ENCODE data around the gene TF. TPM values are rescaled to one million over a fixed set of nuclear protein-coding genes. Genes with fewer than 3 reads are reported as not detected.

Gene TF
- total RNA-seq, 2 experiments from 2014 or later, result 0.21 to 0.45 TPM

DNA sequence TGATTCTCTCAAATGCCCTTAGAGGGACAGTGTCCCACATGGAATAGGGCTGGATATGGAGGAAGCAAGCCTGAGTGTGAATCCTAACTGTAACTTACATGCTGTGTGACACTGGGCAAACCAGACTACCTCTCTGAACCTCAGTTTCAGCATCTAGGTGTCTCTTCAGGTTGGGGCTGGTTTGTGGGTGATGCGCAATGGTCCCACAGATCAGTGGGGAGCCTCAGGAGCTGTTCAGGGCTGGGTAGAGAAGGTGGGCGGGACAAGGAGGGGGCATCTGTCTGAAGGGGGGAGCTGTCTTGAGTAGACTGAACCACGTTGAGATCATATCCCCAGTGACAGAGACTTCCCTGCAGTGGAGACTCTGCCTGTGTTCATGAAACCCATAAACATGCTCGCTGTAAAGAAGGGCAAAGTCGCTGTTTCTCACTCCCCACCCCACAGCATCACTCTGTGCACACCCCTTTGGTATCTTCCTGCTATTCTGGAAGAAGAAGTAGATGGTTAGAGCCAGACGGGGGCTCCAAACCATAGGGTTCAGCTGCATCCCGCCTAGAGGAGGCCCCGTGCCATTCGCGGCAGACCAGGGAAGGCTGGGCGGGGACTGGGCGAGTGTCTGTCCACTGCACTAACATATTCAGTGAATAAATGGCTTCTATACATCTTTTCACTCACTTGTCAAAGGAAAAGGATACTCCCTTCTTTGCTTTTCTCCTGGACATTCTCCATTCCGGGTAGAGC lies 87.9 kb downstream of the TF start:
- ChIA-PET POLR2A (no interaction called here), CTCF (interaction anchor here (1.7 kb wide), 1 partner anchor 16 kb away, joined by 6 read pairs; no protein-coding TSS in a partner anchor)
- no peak for DNase-seq
- no peak overlapping the region for H3K27ac Mint-ChIP-seq
- no peaks in the 10 kb centered on the region for H3K4me1 Mint-ChIP-seq
- H3K36me3 Mint-ChIP-seq (ENCODE audit: low read depth), result no peaks in the 10 kb centered on the region
- no peaks in the 10 kb centered on the region for H3K9me3 Mint-ChIP-seq
- H3K4me3 Mint-ChIP-seq, result no peak overlapping the region
- no peaks in the 10 kb centered on the region for H3K27me3 Mint-ChIP-seq

DNA sequence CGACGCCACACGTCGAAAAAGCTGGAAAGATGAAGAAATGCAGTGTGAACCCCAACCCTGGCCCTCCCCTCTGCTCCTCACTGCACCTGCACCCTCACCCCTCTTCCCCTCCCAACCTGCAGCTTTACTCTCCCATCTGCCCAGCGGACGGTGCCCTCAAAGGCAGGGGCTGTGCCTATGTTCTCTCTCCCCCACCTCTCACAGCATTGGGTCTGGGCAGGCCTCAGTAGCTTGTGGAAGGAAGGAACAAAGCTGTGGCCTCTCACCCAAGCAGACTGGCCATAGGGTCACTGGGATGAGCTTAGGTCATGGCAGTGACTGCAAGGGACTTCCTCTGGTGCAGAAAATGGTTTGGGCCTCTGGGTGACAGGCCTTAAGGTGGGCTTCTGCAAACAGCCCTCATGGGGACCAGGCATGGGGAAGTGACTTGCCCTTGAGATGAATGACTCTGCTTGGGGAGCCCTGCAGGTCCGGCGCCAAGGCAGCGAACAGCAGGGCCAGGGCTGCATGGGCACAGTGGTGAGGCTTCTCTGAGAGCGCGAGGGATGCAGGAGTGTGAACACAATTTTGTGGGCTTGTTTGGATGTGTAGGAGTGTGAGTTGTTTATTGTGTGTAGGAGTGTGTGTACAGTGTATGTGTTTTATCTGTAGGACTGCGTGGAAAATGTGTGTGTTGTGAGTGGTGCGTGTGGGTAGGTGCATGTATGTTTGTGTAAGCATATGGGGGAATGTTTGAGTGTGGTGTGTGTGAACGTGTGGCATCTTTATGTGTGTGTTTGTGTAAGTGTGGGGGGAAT lies 88.6 kb downstream of the TF start:
- Mint-ChIP-seq H3K27ac (no peak overlapping the region), H3K4me3 (no peak overlapping the region), H3K9me3 (no peaks in the 10 kb centered on the region), H3K36me3 (ENCODE audit: low read depth) (no peaks in the 10 kb centered on the region), H3K27me3 (no peaks in the 10 kb centered on the region), H3K4me1 (no peaks in the 10 kb centered on the region)
- POLR2A ChIA-PET, result no interaction called here
- CTCF ChIA-PET, result no interaction called here
- no peak for DNase-seq

DNA sequence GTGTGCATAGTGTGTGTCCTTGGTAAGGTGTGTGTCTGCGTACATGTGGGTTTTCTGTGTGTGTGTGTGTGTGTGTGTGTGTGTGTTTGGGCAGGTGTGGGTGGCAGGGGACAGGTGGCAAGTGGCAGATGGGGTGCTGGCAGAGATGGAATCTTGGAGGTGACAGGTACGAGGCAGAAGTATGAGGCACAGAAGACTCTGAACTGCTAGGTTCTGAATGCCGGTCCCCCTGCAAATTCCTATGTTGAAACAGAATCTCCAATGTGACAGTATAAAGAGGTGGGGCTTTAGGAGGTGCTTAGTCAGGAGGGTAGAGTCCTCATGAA lies 89.2 kb downstream of the TF start:
- Mint-ChIP-seq H3K4me1 (no peaks in the 10 kb centered on the region), H3K36me3 (ENCODE audit: low read depth) (no peaks in the 10 kb centered on the region), H3K4me3 (no peak overlapping the region), H3K27ac (no peak overlapping the region), H3K27me3 (no peaks in the 10 kb centered on the region), H3K9me3 (no peaks in the 10 kb centered on the region)
- no peak for DNase-seq
- ChIA-PET CTCF (no interaction called here), POLR2A (no interaction called here)

DNA sequence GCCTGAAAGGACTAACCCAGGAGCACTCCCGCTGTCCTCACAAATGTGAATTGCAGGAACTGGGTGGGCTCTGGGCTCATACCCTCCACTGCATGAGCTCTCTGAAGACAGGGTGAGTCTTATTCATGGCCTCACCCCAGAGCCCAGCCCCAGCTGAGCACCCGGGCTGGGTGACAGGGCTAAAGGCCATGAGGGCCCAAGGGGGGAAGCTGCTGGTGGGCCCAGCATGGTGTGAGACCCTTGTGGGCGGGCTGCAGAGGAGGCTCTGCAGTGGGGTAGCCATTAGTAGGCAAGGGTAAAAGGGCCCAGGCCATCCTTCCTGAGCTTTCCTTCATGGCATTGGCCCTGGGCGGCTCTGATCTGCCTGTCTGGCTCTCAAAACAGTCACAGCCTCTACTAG lies 89.8 kb downstream of the TF start:
- POLR2A ChIA-PET, result no interaction called here
- no peaks in the 10 kb centered on the region for H3K9me3 Mint-ChIP-seq
- CTCF ChIA-PET, result no interaction called here
- H3K36me3 Mint-ChIP-seq (ENCODE audit: low read depth), result no peaks in the 10 kb centered on the region
- H3K27ac Mint-ChIP-seq, result no peak overlapping the region
- H3K4me1 Mint-ChIP-seq, result no peaks in the 10 kb centered on the region
- no peak overlapping the region for H3K4me3 Mint-ChIP-seq
- H3K27me3 Mint-ChIP-seq, result no peaks in the 10 kb centered on the region
- no peak for DNase-seq

DNA sequence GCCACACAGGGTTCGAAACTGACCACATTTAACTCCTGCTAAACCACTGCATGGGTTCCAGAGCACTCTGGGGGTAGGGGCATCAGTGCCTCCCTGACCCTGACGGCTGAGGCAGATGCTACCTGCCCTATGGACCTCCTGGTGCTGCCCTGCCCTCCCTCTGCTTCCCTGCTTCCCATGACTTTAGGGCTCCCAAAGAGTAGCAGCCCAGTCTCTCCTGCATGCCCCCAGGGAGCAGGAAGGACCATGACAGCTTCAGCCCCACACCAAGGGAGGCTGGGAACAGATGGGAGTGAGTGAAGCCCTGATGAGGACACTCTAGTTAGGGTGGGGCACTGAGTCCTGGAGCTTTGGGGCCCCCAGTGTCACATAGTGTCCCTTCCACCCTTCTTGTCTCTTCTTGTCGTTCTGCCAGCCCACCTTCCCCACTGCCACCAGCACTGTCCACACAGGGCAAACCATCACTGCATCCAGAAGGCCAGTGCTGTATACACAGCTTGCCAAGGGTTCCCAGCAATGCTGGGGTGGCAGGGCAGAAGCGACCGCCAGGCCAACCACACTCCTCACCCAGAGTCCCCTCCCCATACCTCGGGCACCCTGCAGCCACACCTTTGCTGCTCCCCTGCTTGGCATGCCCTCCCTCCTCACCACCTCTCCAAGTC lies 90.4 kb downstream of the TF start:
- POLR2A ChIA-PET, result no interaction called here
- CTCF ChIA-PET, result no interaction called here
- Mint-ChIP-seq H3K27me3 (no peaks in the 10 kb centered on the region), H3K27ac (no peak overlapping the region), H3K36me3 (ENCODE audit: low read depth) (no peaks in the 10 kb centered on the region), H3K9me3 (no peaks in the 10 kb centered on the region), H3K4me1 (no peaks in the 10 kb centered on the region), H3K4me3 (no peak overlapping the region)
- no peak for DNase-seq

DNA sequence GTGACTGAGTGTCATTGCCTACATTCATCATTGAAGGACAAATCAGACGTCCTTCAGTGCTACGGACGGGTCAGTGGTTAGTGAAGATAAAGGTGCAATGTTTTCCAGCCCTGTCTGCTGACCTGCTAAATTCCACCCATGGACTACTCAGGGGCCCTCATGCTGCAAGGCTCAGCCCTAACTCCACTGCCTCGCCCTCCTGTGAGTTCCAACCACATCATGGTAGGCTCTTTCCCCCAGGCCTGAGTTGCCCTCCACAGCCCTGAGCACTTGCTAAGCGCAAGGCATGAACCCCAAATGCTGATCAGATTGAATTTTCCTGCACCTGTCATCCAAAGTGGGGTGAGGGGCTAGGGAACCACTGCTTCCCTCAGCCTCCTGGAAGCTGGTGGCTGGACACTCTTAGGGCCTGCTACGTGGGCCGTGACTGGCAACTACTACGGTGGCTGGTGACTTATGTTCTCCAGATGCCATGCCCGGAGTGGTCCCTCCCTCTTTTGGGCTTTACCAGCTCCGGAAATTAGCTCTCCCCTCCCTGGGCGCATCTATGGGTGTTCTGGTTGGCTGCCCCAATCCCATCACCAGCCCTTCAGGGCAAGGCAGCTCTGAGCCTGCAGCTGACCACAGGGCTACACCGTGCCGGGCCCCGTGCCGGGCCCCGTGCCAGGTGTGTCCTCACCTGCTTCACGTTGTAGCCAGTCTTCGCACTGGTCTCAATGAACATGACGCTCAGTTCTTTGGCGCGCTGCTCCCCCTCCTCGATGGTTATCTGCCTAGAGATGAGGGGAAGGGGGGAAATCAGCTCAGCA lies 91.5 kb downstream of the TF start:
- H3K4me1 Mint-ChIP-seq, result no peaks in the 10 kb centered on the region
- H3K27ac Mint-ChIP-seq, result no peak overlapping the region
- POLR2A ChIA-PET, result no interaction called here
- H3K27me3 Mint-ChIP-seq, result no peaks in the 10 kb centered on the region
- no peak for DNase-seq
- CTCF ChIA-PET, result no interaction called here
- no peak overlapping the region for H3K4me3 Mint-ChIP-seq
- no peaks in the 10 kb centered on the region for H3K9me3 Mint-ChIP-seq
- H3K36me3 Mint-ChIP-seq (ENCODE audit: low read depth), result no peaks in the 10 kb centered on the region

DNA sequence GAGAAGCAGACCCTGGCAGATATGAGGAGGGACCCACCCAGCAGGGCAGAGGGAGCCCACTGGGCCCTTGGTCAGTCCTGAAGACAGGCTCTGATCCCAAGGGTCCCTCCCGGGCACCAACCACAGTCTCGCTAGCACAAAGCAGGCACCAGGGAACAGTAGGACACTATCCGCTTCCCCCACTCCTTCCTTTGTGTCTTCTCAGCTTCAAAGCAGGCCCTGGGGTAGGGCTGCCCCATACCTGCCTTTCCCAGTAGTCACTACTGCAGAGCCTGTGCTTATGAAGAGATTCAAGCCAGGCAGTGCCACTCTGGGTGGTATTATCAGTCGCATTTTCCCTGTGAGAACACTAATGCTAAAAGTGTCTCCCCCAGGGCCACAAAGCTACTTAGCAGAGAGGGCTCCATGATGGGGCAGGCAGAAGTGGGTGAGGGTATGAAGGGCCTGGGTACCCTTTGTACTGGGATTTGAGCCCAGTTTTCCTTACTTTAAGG lies 92.2 kb downstream of the TF start:
- Mint-ChIP-seq H3K27ac (no peak overlapping the region), H3K9me3 (no peaks in the 10 kb centered on the region), H3K36me3 (ENCODE audit: low read depth) (no peaks in the 10 kb centered on the region), H3K27me3 (peaks cover 1% of the 10 kb centered on the region), H3K4me3 (no peak overlapping the region), H3K4me1 (no peaks in the 10 kb centered on the region)
- ChIA-PET CTCF (no interaction called here), POLR2A (no interaction called here)
- DNase-seq, result no peak

DNA sequence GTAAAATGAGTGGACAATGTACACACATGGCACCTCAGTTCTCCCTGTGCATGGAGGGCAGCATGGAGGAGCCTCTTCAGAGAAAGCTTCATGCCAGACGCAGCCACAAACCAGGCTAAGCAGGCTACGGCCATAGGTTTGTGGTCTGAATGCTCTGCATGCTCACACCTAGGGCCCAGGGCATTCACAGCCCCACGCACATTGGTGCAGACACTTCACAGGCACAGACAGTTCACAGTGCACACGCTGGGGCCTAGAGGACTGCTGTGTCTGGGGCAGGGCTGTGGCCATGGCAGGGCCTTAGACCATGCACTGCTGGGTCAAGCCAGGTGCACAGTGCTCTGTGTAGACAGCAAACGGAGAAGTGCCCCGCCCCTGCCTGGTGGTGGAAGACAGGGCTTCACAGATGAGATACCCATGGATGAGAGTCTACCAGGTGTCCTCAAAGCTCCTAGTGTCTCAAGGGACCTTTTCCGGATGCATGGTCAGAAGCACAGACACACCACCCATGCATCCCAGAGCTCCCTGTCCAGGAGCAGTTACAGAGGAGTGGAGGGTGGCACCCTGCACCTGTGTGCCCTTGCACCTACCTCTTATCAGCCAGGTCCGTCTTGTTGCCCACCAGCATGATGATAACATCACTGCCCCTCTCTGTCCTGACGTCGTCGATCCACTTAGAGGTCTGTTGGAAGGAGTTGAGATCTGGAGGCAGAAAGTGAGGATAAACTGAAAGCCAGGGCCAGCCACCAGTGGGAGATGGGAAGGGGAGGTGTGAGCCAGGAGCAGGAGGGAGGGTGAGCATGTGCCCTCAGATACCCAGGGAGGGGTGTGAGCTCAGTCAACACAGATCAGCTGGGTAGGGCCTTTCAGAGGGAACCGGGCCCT lies 93.0 kb downstream of the TF start:
- ChIA-PET CTCF (no interaction called here), POLR2A (no interaction called here)
- H3K36me3 Mint-ChIP-seq (ENCODE audit: low read depth), result no peaks in the 10 kb centered on the region
- no peaks in the 10 kb centered on the region for H3K4me1 Mint-ChIP-seq
- DNase-seq, result no peak
- H3K27ac Mint-ChIP-seq, result no peak overlapping the region
- peaks cover 4% of the 10 kb centered on the region for H3K27me3 Mint-ChIP-seq
- H3K4me3 Mint-ChIP-seq, result no peak overlapping the region
- no peaks in the 10 kb centered on the region for H3K9me3 Mint-ChIP-seq

DNA sequence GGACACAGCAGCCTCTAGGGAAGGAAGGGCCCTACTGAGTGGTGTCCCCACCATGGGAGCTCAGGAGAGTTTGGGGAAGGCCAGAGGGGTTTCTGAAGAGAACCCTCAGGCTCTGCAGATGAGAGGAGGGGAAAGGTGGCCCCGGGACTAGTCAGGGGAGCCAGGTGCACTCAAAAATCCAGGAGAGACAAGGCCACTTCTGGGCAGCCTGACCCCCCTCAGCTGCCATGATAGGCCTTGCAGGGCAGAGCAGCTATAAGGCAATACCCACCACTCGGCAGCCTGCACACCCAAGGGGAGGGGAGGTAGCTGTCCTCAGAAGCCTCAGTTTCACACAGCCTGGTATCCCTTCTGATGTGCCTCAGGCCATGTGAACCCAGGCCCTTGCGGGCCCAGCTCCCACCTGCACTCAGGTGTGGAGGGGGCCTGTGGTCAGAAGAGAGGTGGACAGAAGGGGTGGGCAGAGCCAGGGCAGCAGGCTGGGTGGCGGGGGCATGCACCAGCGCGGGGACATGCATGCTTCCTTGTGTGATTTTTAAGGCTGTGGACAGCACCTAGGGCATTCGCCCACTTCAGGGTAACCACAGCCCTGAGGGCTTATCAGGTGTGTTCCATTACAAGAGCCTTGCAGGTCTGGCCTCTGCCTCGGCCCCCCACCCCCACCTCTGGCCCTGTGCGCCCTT lies 94.0 kb downstream of the TF start:
- Mint-ChIP-seq H3K27me3 (peaks cover 5% of the 10 kb centered on the region), H3K4me3 (no peak overlapping the region), H3K36me3 (ENCODE audit: low read depth) (no peaks in the 10 kb centered on the region), H3K9me3 (no peaks in the 10 kb centered on the region), H3K4me1 (no peaks in the 10 kb centered on the region), H3K27ac (no peak overlapping the region)
- DNase-seq, result no peak
- CTCF ChIA-PET, result no interaction called here
- POLR2A ChIA-PET, result no interaction called here

DNA sequence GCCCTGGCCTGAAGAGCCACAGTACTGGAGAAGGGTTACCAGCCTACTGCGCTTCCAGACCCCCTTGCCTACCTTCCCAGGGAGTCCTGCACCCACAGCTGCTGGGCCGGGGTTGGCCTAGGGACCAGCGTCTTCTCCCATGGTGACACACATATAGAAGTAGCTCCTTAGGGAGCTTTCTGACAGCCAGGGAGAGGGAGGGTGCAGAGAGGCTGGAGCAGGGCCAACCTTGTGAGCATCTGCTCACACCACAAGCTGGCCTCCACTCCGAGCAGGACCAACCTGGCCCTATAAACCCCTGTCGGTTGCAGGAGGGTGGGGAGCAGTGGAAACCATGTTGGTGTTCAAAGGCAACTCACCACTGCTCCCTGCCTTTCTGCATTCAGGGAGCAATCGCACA lies 94.6 kb downstream of the TF start:
- H3K4me3 Mint-ChIP-seq, result no peak overlapping the region
- CTCF ChIA-PET, result no interaction called here
- POLR2A ChIA-PET, result no interaction called here
- DNase-seq, result no peak
- no peaks in the 10 kb centered on the region for H3K36me3 Mint-ChIP-seq (ENCODE audit: low read depth)
- H3K27me3 Mint-ChIP-seq, result peaks cover 5% of the 10 kb centered on the region
- H3K9me3 Mint-ChIP-seq, result no peaks in the 10 kb centered on the region
- no peaks in the 10 kb centered on the region for H3K4me1 Mint-ChIP-seq
- no peak overlapping the region for H3K27ac Mint-ChIP-seq

DNA sequence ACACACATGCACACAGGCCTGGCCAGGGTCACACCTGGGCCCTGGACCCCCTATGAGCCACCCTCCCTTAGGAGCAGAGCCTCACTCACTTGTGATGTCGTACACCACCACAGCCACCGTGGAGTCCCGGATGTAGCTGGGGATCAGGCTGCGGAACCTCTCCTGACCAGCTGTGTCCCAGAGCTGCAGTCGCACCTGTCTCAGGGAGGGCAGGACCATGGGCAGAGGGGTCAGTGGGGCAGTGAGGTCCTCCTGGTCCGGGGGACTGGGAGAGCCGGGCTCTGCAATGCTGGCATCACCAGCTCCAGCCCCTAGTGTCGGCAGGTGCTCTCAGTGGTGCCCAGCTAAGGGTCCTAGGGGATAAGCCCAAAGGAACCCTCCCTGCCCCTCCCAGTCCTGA lies 95.0 kb downstream of the TF start:
- Mint-ChIP-seq H3K4me3 (no peak overlapping the region), H3K4me1 (no peaks in the 10 kb centered on the region), H3K27me3 (peaks cover 5% of the 10 kb centered on the region), H3K9me3 (no peaks in the 10 kb centered on the region), H3K27ac (no peak overlapping the region), H3K36me3 (ENCODE audit: low read depth) (no peaks in the 10 kb centered on the region)
- POLR2A ChIA-PET, result no interaction called here
- DNase-seq, result no peak
- CTCF ChIA-PET, result no interaction called here

DNA sequence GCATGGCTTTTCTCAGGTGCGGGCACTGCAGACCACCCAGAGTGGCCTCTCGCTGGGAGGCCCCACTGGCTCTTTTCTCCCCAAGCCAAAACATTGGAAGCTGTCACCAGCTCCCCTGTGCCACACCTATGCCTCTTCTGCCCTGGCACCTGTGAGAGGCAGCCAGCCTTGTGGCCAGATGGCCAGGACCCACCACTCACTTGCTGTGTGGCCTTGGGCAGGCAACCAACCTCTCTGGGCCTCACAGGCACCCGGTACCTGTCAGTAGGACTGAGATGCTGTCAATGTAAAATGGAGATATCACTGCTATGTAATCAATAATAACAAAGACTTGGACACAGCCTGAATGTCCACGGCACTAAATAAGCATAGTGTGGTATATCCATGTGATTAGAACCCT lies 96.0 kb downstream of the TF start:
- no peaks in the 10 kb centered on the region for H3K9me3 Mint-ChIP-seq
- H3K36me3 Mint-ChIP-seq (ENCODE audit: low read depth), result no peaks in the 10 kb centered on the region
- POLR2A ChIA-PET, result no interaction called here
- H3K27me3 Mint-ChIP-seq, result peaks cover 8% of the 10 kb centered on the region
- no peaks in the 10 kb centered on the region for H3K4me1 Mint-ChIP-seq
- DNase-seq, result no peak
- CTCF ChIA-PET, result no interaction called here
- H3K27ac Mint-ChIP-seq, result no peak overlapping the region
- no peak overlapping the region for H3K4me3 Mint-ChIP-seq

Measured in activated CD4-positive, alpha-beta T cell treated with anti-CD3 and anti-CD28 coated beads, Interleukin-2, amount 10 ng/mL, durations not matched to agents 7 days and 5 days (primary cell).